DOHH2 (cell line): Measurements from ENCODE around the gene C1QTNF1.

ENCODE experiments used
- H3F3A ChIP-seq: fragments of 200-600 bp; sonication (generic), shearing (Covaris generic); 2 replicates; pipeline ENCODE4 v1.6.0; 2016; ENCODE audit warnings: antibody characterized with exemption, mild to moderate bottlenecking; ENCODE audit not compliant: control insufficient read depth, insufficient read depth
- H3K27ac ChIP-seq: fragments of 200-600 bp; sonication (generic); 2 replicates; pipeline ENCODE4 v1.5.1; 2014; ENCODE audit warnings: low read depth, mild to moderate bottlenecking, low read length, moderate library complexity
- H3K27me3 ChIP-seq: fragments of 200-600 bp; sonication (generic); 2 replicates; pipeline ENCODE4 v1.6.1; 2014; ENCODE audit warnings: mild to moderate bottlenecking, low read length, mixed read lengths; ENCODE audit not compliant: control insufficient read depth
- H3K36me3 ChIP-seq: fragments of 200-600 bp; sonication (generic); 2 replicates; pipeline ENCODE4 v1.6.1; 2014; ENCODE audit warnings: mild to moderate bottlenecking, low read length, moderate library complexity, mixed read lengths; ENCODE audit not compliant: control insufficient read depth
- H3K4me1 ChIP-seq: fragments of 200-600 bp; sonication (generic); 2 replicates; pipeline ENCODE4 v1.6.1; 2014; ENCODE audit warnings: mild to moderate bottlenecking, low read length, mixed read lengths; ENCODE audit not compliant: control insufficient read depth
- H3K4me2 ChIP-seq: fragments of 200-600 bp; sonication (generic); 2 replicates; pipeline ENCODE4 v1.6.0; 2014; ENCODE audit warnings: mild to moderate bottlenecking, low read length, moderate library complexity
- H3K4me3 ChIP-seq: fragments of 200-600 bp; sonication (generic); 2 replicates; pipeline ENCODE4 v1.5.1; 2014; ENCODE audit warnings: mild to moderate bottlenecking, low read length, mixed read lengths
- H3K79me2 ChIP-seq: fragments of 200-600 bp; sonication (generic); 2 replicates; pipeline ENCODE4 v1.6.1; 2014; ENCODE audit warnings: mild to moderate bottlenecking, low read length, mixed read lengths; ENCODE audit not compliant: control insufficient read depth
- H3K9me2 ChIP-seq: fragments of 200-600 bp; sonication (generic); replicated peaks from 2 replicates; pipeline ENCODE4 v1.6.1; 2014; ENCODE audit warnings: mild to moderate bottlenecking, low read length, mixed read lengths; ENCODE audit not compliant: control insufficient read depth
- H3K9me3 ChIP-seq: fragments of 200-600 bp; sonication (generic); 2 replicates; pipeline ENCODE4 v1.6.1; 2014; ENCODE audit warnings: antibody characterized with exemption, low read length, mixed read lengths; ENCODE audit not compliant: control insufficient read depth, insufficient read depth
- H4K20me1 ChIP-seq: fragments of 200-600 bp; sonication (generic); 2 replicates; pipeline ENCODE4 v1.6.0; 2014; ENCODE audit warnings: low read depth, mild to moderate bottlenecking, antibody characterized with exemption, low read length, moderate library complexity; ENCODE audit not compliant: control insufficient read depth, insufficient read depth
- CTCF ChIP-seq: fragments of 200-600 bp; sonication (generic); IDR thresholded peaks from one replicate; pipeline ENCODE4 v1.5.1; 2014; ENCODE audit warnings: antibody characterized with exemption, mild to moderate bottlenecking, low read depth, low read length; ENCODE audit not compliant: poor library complexity, severe bottlenecking
- EZH2phosphoT487 ChIP-seq: fragments of 200-600 bp; sonication (generic); IDR thresholded peaks from 2 replicates; pipeline ENCODE4 v1.6.1; 2017; ENCODE audit warnings: borderline replicate concordance, mild to moderate bottlenecking, antibody characterized with exemption, low read length, moderate library complexity, mixed read lengths

Gene C1QTNF1

GRCh38 chr17:79075446-79075750 is 51.4 kb downstream of the C1QTNF1 start:
- H3K27me3 ChIP-seq: peaks cover 5% of the 10 kb centered on the region; the same call in 1 of the 2 replicates
- H4K20me1 ChIP-seq: no peaks in the 10 kb centered on the region
- H3K79me2 ChIP-seq: no peaks in the 10 kb centered on the region
- H3K9me2 ChIP-seq: no peaks in the 10 kb centered on the region
- no peaks in the 10 kb centered on the region for H3F3A ChIP-seq
- no peak for TF ChIP-seq CTCF
- no peak for TF ChIP-seq EZH2phosphoT487
- no peaks in the 10 kb centered on the region for H3K9me3 ChIP-seq
- H3K27ac ChIP-seq: no peak overlapping the region
- H3K4me3 ChIP-seq: peak overlapping the region; percentile 80
- H3K4me2 ChIP-seq: peak overlapping the region; percentile 68
- peaks cover 18% of the 10 kb centered on the region for H3K4me1 ChIP-seq
- H3K36me3 ChIP-seq: no peaks in the 10 kb centered on the region

- Histone ChIP-seq H3K4me1 (peaks cover 18% of the 10 kb centered on the region), H3K9me2 (no peaks in the 10 kb centered on the region), H3K79me2 (no peaks in the 10 kb centered on the region), H3F3A (no peaks in the 10 kb centered on the region), H3K4me2 (peak overlapping the region; percentile 68), H3K4me3 (peak overlapping the region; percentile 80), H3K27me3 (peaks cover 5% of the 10 kb centered on the region; the same call in 1 of the 2 replicates), H3K9me3 (no peaks in the 10 kb centered on the region), H3K27ac (no peak overlapping the region), H4K20me1 (no peaks in the 10 kb centered on the region), H3K36me3 (no peaks in the 10 kb centered on the region)
- no peak for TF ChIP-seq CTCF
- TF ChIP-seq EZH2phosphoT487: no peak
These were observed 52.0 kb downstream of the C1QTNF1 start for GRCh38 chr17:79075861-79076406.

- H3F3A ChIP-seq: no peaks in the 10 kb centered on the region
- H4K20me1 ChIP-seq: no peaks in the 10 kb centered on the region
- no peaks in the 10 kb centered on the region for H3K36me3 ChIP-seq
- H3K9me3 ChIP-seq: no peaks in the 10 kb centered on the region
- no peak for TF ChIP-seq EZH2phosphoT487
- TF ChIP-seq CTCF: no peak
- no peak overlapping the region for H3K27ac ChIP-seq
- H3K79me2 ChIP-seq: no peaks in the 10 kb centered on the region
- H3K4me3 ChIP-seq: no peak overlapping the region
- H3K4me2 ChIP-seq: no peak overlapping the region
- H3K4me1 ChIP-seq: peaks cover 13% of the 10 kb centered on the region
- peaks cover 5% of the 10 kb centered on the region; the same call in 1 of the 2 replicates for H3K27me3 ChIP-seq
- H3K9me2 ChIP-seq: no peaks in the 10 kb centered on the region
These were observed 53.6 kb downstream of the C1QTNF1 start for GRCh38 chr17:79077587-79077986.
